ENCODE results near the gene SEZ6.

- no peak for TF ChIP-seq CTCF (conservative IDR thresholded peaks at IDR 0.05)
- TF ChIP-seq EZH2 (IDR thresholded peaks at IDR 0.05; ENCODE audit: low read depth), result no peak
These were observed 16.2 kb upstream of the SEZ6 start for GRCh38 chr17:29022074-29022473.

Measured in PC-9 (cell line).